ENCODE results near the gene HIP1R. TPM values are rescaled to one million over a fixed set of nuclear protein-coding genes. Genes with fewer than 3 reads are reported as not detected.

Gene HIP1R
- total RNA-seq, 4 donors from 2014 or later, result 162 to 289 (median 200) TPM

DNA sequence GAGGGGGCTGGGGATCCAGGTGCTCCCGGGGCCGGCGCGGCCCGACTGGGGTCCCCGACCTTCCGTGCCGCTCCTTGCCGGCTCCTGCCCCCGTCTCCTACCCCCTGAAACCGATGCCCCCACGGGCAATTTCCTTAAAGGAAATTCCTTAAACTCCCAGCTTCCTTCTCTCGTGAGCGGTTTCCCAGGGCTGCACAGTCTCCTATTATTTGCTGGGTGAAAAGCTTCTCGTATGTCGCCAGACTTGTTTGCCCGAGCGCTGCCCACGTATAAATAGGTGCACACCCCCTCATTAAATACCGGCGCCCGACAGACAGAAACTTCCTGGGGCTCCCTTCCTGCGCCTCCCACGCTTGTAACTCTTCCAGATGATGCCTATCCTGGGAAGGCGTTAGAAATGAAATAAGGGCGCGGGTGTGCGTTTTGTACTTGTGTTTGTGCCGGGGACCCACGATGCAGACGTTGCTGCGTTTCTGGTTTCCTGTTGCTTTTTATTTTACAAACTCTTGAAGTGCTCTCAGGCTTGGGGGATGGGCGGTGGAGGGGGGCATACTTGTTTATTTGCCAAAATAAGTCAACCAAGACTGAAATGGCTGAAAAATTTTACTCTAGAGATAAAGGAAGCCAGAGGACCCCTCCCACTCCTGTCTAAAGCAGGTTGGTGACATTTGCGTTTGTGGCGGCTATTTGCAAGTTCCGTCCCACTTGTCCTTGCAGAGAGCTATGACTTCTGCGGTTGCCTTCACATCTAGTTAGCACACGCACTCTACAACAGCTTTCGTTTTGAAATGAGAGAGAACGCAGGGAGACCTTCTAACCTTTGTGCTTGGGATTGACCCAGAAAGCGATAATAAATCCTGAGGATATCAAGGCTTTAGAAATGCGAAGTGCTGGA lies 1.0 kb downstream of the HIP1R start:
- H3K27me3 ChIP-seq, result no peaks in the 10 kb centered on the region
- peaks cover 53% of the 10 kb centered on the region for H3K4me1 ChIP-seq
- TF ChIP-seq EP300 (IDR thresholded peaks at IDR 0.05) (no peak), POLR2A (IDR thresholded peaks at IDR 0.05) (no peak), POLR2AphosphoS5 (IDR thresholded peaks at IDR 0.05) (no peak)
- TF ChIP-seq, protein P1, sequence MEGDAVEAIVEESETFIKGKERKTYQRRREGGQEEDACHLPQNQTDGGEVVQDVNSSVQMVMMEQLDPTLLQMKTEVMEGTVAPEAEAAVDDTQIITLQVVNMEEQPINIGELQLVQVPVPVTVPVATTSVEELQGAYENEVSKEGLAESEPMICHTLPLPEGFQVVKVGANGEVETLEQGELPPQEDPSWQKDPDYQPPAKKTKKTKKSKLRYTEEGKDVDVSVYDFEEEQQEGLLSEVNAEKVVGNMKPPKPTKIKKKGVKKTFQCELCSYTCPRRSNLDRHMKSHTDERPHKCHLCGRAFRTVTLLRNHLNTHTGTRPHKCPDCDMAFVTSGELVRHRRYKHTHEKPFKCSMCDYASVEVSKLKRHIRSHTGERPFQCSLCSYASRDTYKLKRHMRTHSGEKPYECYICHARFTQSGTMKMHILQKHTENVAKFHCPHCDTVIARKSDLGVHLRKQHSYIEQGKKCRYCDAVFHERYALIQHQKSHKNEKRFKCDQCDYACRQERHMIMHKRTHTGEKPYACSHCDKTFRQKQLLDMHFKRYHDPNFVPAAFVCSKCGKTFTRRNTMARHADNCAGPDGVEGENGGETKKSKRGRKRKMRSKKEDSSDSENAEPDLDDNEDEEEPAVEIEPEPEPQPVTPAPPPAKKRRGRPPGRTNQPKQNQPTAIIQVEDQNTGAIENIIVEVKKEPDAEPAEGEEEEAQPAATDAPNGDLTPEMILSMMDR (IDR thresholded peaks at IDR 0.05), result no peak
- H3K36me3 ChIP-seq, result no peaks in the 10 kb centered on the region
- peak in 1 of 2 donors; percentile 71 for DNase-seq (ENCODE audit: low spot score in 2 of 2)
- under 1% methylated on average over 37 of the region's 42 CpGs for WGBS
- H3K27ac ChIP-seq, result peak overlapping the region; percentile 95
- H3K4me3 ChIP-seq, result peak overlapping the region; percentile 88
- no peaks in the 10 kb centered on the region for H3K9me3 ChIP-seq

- no peak for DNase-seq (ENCODE audit: low spot score in 2 of 2)
- Histone ChIP-seq H3K27me3 (no peaks in the 10 kb centered on the region), H3K4me3 (peak overlapping the region; percentile 88), H3K36me3 (no peaks in the 10 kb centered on the region), H3K9me3 (no peaks in the 10 kb centered on the region), H3K4me1 (peaks cover 64% of the 10 kb centered on the region), H3K27ac (peak overlapping the region; percentile 95)
- 74% methylated on average over 22 of the region's 22 CpGs for WGBS
- TF ChIP-seq, protein P1 (IDR thresholded peaks at IDR 0.05), result no peak
- TF ChIP-seq EP300 (IDR thresholded peaks at IDR 0.05), result no peak
- no peak for TF ChIP-seq POLR2AphosphoS5 (IDR thresholded peaks at IDR 0.05)
- TF ChIP-seq POLR2A (IDR thresholded peaks at IDR 0.05), result no peak
Measured at GRCh38 chr12:122837306-122838265, 2.3 kb downstream of the HIP1R start.

DNA sequence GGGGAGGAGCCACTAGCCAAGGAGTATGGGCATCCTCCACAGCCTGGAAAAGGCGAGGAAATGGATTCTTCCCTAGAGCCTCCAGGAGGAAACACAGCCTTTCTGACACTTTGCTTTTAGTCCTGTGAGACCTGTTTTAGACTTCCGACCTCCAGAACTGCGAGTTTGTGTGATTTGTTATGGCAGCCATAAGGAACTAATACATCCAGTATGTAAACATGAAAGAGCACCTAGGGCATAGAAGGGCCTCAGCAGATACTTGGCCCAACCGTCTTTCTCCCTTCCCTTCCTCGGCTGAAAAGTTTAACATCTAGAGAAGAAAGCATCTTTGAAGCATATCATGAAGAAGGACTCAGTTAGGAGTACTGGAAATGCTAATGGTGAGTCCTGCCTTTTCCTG lies 3.6 kb downstream of the HIP1R start:
- Histone ChIP-seq H3K36me3 (no peaks in the 10 kb centered on the region), H3K9me3 (no peaks in the 10 kb centered on the region), H3K27ac (peak overlapping the region; percentile 95), H3K27me3 (no peaks in the 10 kb centered on the region), H3K4me1 (peaks cover 64% of the 10 kb centered on the region), H3K4me3 (no peak overlapping the region)
- TF ChIP-seq POLR2AphosphoS5 (IDR thresholded peaks at IDR 0.05) (no peak), EP300 (IDR thresholded peaks at IDR 0.05) (no peak), POLR2A (IDR thresholded peaks at IDR 0.05) (no peak)
- TF ChIP-seq, protein P1 (IDR thresholded peaks at IDR 0.05), result no peak
- no peak for DNase-seq (ENCODE audit: low spot score in 2 of 2)
- 90% methylated on average over 5 of the region's 5 CpGs for WGBS

DNA sequence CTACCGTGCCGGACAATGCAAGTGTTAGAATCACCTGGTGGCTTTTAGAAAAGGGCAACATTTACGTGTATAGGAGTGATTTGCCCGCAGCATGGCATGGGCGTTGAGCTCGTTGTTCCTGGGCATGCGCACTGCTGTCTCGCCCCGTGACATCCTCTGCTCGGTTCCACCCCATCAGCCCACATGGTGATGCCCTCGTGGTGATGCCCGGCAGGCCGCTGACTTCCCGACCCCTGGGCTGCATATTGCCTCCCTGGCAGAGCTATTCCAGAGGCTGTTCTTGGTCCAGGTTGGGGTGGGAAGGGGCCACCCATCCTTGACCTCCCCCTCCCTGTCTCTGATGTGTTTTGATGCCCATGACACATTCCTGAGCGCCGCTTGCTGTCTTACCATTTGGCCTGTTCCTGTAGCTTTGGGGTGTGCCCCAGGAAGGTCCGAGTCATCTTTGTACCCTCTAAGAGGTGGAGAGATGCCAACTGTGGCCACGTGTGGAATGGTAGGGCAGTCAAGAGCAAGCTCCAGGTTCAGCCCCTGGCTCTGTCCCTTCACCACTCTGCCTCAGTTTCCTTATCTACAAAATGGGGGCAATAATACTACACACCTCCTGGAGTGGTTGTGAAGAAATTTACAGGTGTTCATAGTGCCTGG lies 4.8 kb downstream of the HIP1R start:
- no peak for DNase-seq (ENCODE audit: low spot score in 2 of 2)
- H3K4me1 ChIP-seq, result peaks cover 56% of the 10 kb centered on the region
- H3K36me3 ChIP-seq, result no peaks in the 10 kb centered on the region
- H3K27me3 ChIP-seq, result no peaks in the 10 kb centered on the region
- TF ChIP-seq, protein P1 (IDR thresholded peaks at IDR 0.05), result no peak
- no peak for TF ChIP-seq POLR2A (IDR thresholded peaks at IDR 0.05)
- no peak for TF ChIP-seq EP300 (IDR thresholded peaks at IDR 0.05)
- TF ChIP-seq POLR2AphosphoS5 (IDR thresholded peaks at IDR 0.05), result no peak
- H3K27ac ChIP-seq, result peak overlapping the region; percentile 65
- no peak overlapping the region for H3K4me3 ChIP-seq
- H3K9me3 ChIP-seq, result no peaks in the 10 kb centered on the region
- 92% methylated on average over 14 of the region's 18 CpGs for WGBS

Measured in suprapubic skin (tissue), 4 donors.